Measurements from ENCODE around the gene CHST12.
"Not testable (repeated sequence)": the region's sequence is repeated elsewhere in the genome, so short reads cannot be mapped to it uniquely, and the experiment has no call there.

DNA sequence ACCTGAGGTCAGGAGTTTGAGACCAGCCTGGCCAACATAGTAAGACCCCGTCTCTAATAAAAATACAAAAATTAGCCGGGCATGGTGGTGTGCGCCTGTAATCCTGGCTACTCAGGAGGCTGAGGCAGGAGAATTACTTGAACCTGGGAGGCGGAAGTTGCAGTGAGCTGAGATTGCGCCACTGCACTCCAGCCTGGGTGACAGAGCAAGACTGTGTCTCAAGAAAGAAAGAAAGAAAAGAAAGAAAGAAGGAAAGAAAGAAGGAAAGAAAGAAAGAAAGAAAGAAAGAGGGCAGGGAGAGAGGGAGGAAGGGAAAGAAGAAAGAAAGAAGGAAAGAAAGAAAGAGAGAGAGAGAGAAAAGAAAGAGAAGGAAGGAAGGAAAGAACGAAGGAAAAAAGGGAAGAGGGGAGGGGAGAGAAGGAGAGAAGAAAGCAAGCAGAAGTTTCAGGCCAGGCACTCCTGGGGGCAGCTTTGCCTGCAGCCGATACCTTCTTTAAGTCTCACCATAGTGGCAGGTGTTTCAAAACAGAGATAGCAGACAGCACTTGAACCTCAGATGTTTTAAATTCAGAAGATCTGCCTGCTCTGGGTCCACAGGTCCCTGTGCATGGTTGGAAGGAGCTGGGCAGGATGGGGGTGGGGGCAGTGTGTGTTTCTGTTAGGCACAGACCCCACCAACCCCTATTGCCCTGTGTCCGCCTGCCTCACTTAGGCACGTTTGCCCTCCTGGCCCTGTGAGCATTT is 66.2 kb downstream of the CHST12 start:
- TF ChIP-seq, protein P1, sequence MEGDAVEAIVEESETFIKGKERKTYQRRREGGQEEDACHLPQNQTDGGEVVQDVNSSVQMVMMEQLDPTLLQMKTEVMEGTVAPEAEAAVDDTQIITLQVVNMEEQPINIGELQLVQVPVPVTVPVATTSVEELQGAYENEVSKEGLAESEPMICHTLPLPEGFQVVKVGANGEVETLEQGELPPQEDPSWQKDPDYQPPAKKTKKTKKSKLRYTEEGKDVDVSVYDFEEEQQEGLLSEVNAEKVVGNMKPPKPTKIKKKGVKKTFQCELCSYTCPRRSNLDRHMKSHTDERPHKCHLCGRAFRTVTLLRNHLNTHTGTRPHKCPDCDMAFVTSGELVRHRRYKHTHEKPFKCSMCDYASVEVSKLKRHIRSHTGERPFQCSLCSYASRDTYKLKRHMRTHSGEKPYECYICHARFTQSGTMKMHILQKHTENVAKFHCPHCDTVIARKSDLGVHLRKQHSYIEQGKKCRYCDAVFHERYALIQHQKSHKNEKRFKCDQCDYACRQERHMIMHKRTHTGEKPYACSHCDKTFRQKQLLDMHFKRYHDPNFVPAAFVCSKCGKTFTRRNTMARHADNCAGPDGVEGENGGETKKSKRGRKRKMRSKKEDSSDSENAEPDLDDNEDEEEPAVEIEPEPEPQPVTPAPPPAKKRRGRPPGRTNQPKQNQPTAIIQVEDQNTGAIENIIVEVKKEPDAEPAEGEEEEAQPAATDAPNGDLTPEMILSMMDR (IDR thresholded peaks at IDR 0.05) = not testable (repeated sequence)
- not testable (repeated sequence) for TF ChIP-seq JUN, TP53 (CRISPR knock-in tag; IDR thresholded peaks at IDR 0.05)

All from WTC11 (cell line).